Measurements from ENCODE around the gene PDXK.

- TF ChIP-seq ZNF775 (CRISPR knock-in tag; IDR thresholded peaks at IDR 0.05; ENCODE audit: borderline replicate concordance) (no peak), ZSCAN22 (CRISPR knock-in tag; IDR thresholded peaks at IDR 0.05) (no peak), TSC22D2 (CRISPR knock-in tag; IDR thresholded peaks at IDR 0.05; ENCODE audit: borderline replicate concordance) (no peak), ZIK1 (CRISPR knock-in tag; IDR thresholded peaks at IDR 0.05; ENCODE audit: borderline replicate concordance, low read depth) (no peak), ZNF574 (CRISPR knock-in tag; IDR thresholded peaks at IDR 0.05) (no peak), MED8 (CRISPR knock-in tag; IDR thresholded peaks at IDR 0.05; ENCODE audit: insufficient replicate concordance) (no peak), NR2F6 (IDR thresholded peaks at IDR 0.05) (no peak), NR2F6 (CRISPR knock-in tag; IDR thresholded peaks at IDR 0.05) (no peak), CBX5 (CRISPR knock-in tag; IDR thresholded peaks at IDR 0.05; ENCODE audit: borderline replicate concordance) (no peak), ZNF329 (CRISPR knock-in tag; IDR thresholded peaks at IDR 0.05; ENCODE audit: low read depth) (no peak), ZSCAN9 (CRISPR knock-in tag; IDR thresholded peaks at IDR 0.05; ENCODE audit: borderline replicate concordance) (no peak), MXD1 (CRISPR knock-in tag; IDR thresholded peaks at IDR 0.05) (no peak), ZHX1 (CRISPR knock-in tag; IDR thresholded peaks at IDR 0.05; ENCODE audit: low read depth) (no peak), ZNF773 (CRISPR knock-in tag; IDR thresholded peaks at IDR 0.05; ENCODE audit: borderline replicate concordance) (no peak)
Measured at GRCh38 chr21:43758111-43758641, 39.2 kb downstream of the PDXK start.

Measured in HepG2 (cell line).